ENCODE data around the gene FBXW8. TPM values are rescaled to one million over a fixed set of nuclear protein-coding genes. Genes with fewer than 3 reads are reported as not detected.

The FBXW8 gene
- total RNA-seq, 2 donors from 2014 or later = 26.1 to 34.7 TPM

GRCh38 chr12:117038919-117039318, 128.2 kb downstream of the FBXW8 start:
- Histone ChIP-seq H3K4me3 (ENCODE audit: low read length) (no peak overlapping the region), H3K4me1 (ENCODE audit: control insufficient read depth, insufficient read depth, low read length) (peaks cover 24% of the 10 kb centered on the region), H3K9me3 (ENCODE audit: control insufficient read depth, low read length) (no peaks in the 10 kb centered on the region), H3K27me3 (ENCODE audit: control insufficient read depth, insufficient read depth, low read length, poor library complexity, severe bottlenecking) (no peaks in the 10 kb centered on the region), H3K27ac (ENCODE audit: low read depth, low read length) (no peak overlapping the region), H3K36me3 (ENCODE audit: control insufficient read depth, insufficient read depth, low read length) (no peaks in the 10 kb centered on the region), H3K9ac (ENCODE audit: extremely low read depth, low read length, poor library complexity, severe bottlenecking) (no peak overlapping the region)
- no peak for TF ChIP-seq CTCF (conservative IDR thresholded peaks at IDR 0.05)
- Mint-ChIP-seq H3K27me3 (ENCODE audit: insufficient read depth) (no peaks in the 10 kb centered on the region), H3K27ac (no peak overlapping the region), H3K4me3 (no peak overlapping the region), H3K36me3 (ENCODE audit: low read depth) (no peaks in the 10 kb centered on the region), H3K4me1 (peaks cover 26% of the 10 kb centered on the region), H3K9me3 (no peaks in the 10 kb centered on the region)
- DNase-seq = no peak
- 93 to 98% methylated on average over 9 to 24 of the region's 24 CpGs for WGBS, 2 experiments (ENCODE audit: insufficient coverage in 1 of 2, insufficient read length in 1 of 2)

GRCh38 chr12:117039891-117040309, 129.2 kb downstream of the FBXW8 start:
- Mint-ChIP-seq H3K9me3 (no peaks in the 10 kb centered on the region), H3K36me3 (ENCODE audit: low read depth) (no peaks in the 10 kb centered on the region), H3K4me3 (no peak overlapping the region), H3K4me1 (peaks cover 23% of the 10 kb centered on the region), H3K27ac (no peak overlapping the region), H3K27me3 (ENCODE audit: insufficient read depth) (no peaks in the 10 kb centered on the region)
- WGBS, 2 experiments (ENCODE audit: insufficient coverage in 1 of 2, insufficient read length in 1 of 2) = 94 to 95% methylated on average over 16 to 19 of the region's 19 CpGs
- H3K27me3 ChIP-seq (ENCODE audit: control insufficient read depth, insufficient read depth, low read length, poor library complexity, severe bottlenecking) = no peaks in the 10 kb centered on the region
- H3K36me3 ChIP-seq (ENCODE audit: control insufficient read depth, insufficient read depth, low read length) = no peaks in the 10 kb centered on the region
- H3K4me1 ChIP-seq (ENCODE audit: control insufficient read depth, insufficient read depth, low read length) = peaks cover 22% of the 10 kb centered on the region
- H3K27ac ChIP-seq (ENCODE audit: low read depth, low read length) = no peak overlapping the region
- H3K9me3 ChIP-seq (ENCODE audit: control insufficient read depth, low read length) = no peaks in the 10 kb centered on the region
- no peak for DNase-seq
- TF ChIP-seq CTCF (conservative IDR thresholded peaks at IDR 0.05) = no peak
- H3K9ac ChIP-seq (ENCODE audit: extremely low read depth, low read length, poor library complexity, severe bottlenecking) = no peak overlapping the region
- H3K4me3 ChIP-seq (ENCODE audit: low read length) = no peak overlapping the region

GRCh38 chr12:117040496-117040895, 129.7 kb downstream of the FBXW8 start:
- no peak for TF ChIP-seq CTCF (conservative IDR thresholded peaks at IDR 0.05)
- Histone ChIP-seq H3K4me3 (ENCODE audit: low read length) (no peak overlapping the region), H3K9me3 (ENCODE audit: control insufficient read depth, low read length) (no peaks in the 10 kb centered on the region), H3K36me3 (ENCODE audit: control insufficient read depth, insufficient read depth, low read length) (no peaks in the 10 kb centered on the region), H3K4me1 (ENCODE audit: control insufficient read depth, insufficient read depth, low read length) (peaks cover 27% of the 10 kb centered on the region), H3K9ac (ENCODE audit: extremely low read depth, low read length, poor library complexity, severe bottlenecking) (no peak overlapping the region), H3K27ac (ENCODE audit: low read depth, low read length) (no peak overlapping the region), H3K27me3 (ENCODE audit: control insufficient read depth, insufficient read depth, low read length, poor library complexity, severe bottlenecking) (no peaks in the 10 kb centered on the region)
- H3K36me3 Mint-ChIP-seq (ENCODE audit: low read depth) = no peaks in the 10 kb centered on the region
- H3K27ac Mint-ChIP-seq = peak overlapping the region; percentile 56
- H3K4me3 Mint-ChIP-seq = no peak overlapping the region
- H3K9me3 Mint-ChIP-seq = no peaks in the 10 kb centered on the region
- H3K27me3 Mint-ChIP-seq (ENCODE audit: insufficient read depth) = no peaks in the 10 kb centered on the region
- WGBS, 2 experiments (ENCODE audit: insufficient coverage in 1 of 2, insufficient read length in 1 of 2) = 82 to 92% methylated on average over 6 to 13 of the region's 13 CpGs
- H3K4me1 Mint-ChIP-seq = peaks cover 27% of the 10 kb centered on the region
- DNase-seq = no peak

Measured in endodermal cell (in vitro differentiated cells).